ENCODE results near the gene MFAP3L. TPM values are rescaled to one million over a fixed set of nuclear protein-coding genes. Genes with fewer than 3 reads are reported as not detected.

MFAP3L gene
- total RNA-seq, 4 donors from 2014 or later, result 5.0 to 9.1 (median 6.4) TPM

GRCh38 chr4:170009291-170009690 lies 16.9 kb downstream of the MFAP3L start:
- Histone ChIP-seq H3K27ac (replicated peaks in 1 of 4) (no peak overlapping the region), H3K4me1 (peaks cover 0 to 9% (median 0%) of the 10 kb centered on the region in 4 donors), H3K27me3 (no peaks in the 10 kb centered on the region), H3K9me3 (no peaks in the 10 kb centered on the region), H3K36me3 (no peaks in the 10 kb centered on the region), H3K4me3 (no peak overlapping the region)
- intact Hi-C loops (cut with DNase I), result no loop called here
- 79% methylated on average over 4 of the region's 4 CpGs for WGBS
- TF ChIP-seq EP300 (IDR thresholded peaks at IDR 0.05) (no peak), POLR2A (IDR thresholded peaks at IDR 0.05; ENCODE audit: low read depth) (no peak), POLR2AphosphoS5 (IDR thresholded peaks at IDR 0.05) (no peak), CTCF (IDR thresholded peaks at IDR 0.05) (no peak)
- no peak for DNase-seq (ENCODE audit: extremely low spot score)

GRCh38 chr4:170008801-170009200 lies 17.4 kb downstream of the MFAP3L start:
- Histone ChIP-seq H3K4me1 (peaks cover 0 to 9% (median 0%) of the 10 kb centered on the region in 4 donors), H3K9me3 (no peaks in the 10 kb centered on the region), H3K27ac (replicated peaks in 1 of 4) (no peak overlapping the region), H3K27me3 (no peaks in the 10 kb centered on the region), H3K4me3 (no peak overlapping the region), H3K36me3 (no peaks in the 10 kb centered on the region)
- intact Hi-C loops (cut with DNase I), result no loop called here
- TF ChIP-seq EP300 (IDR thresholded peaks at IDR 0.05), result no peak
- no peak for TF ChIP-seq POLR2AphosphoS5 (IDR thresholded peaks at IDR 0.05)
- TF ChIP-seq CTCF (IDR thresholded peaks at IDR 0.05), result no peak
- no peak for TF ChIP-seq POLR2A (IDR thresholded peaks at IDR 0.05; ENCODE audit: low read depth)
- WGBS, result 91% methylated on average over 10 of the region's 10 CpGs
- no peak for DNase-seq (ENCODE audit: extremely low spot score)

GRCh38 chr4:170008371-170008770 lies 17.8 kb downstream of the MFAP3L start:
- TF ChIP-seq POLR2AphosphoS5 (IDR thresholded peaks at IDR 0.05) (no peak), EP300 (IDR thresholded peaks at IDR 0.05) (no peak), POLR2A (IDR thresholded peaks at IDR 0.05; ENCODE audit: low read depth) (no peak), CTCF (IDR thresholded peaks at IDR 0.05) (no peak)
- Histone ChIP-seq H3K4me1 (peaks cover 0 to 9% (median 0%) of the 10 kb centered on the region in 4 donors), H3K27me3 (no peaks in the 10 kb centered on the region), H3K9me3 (no peaks in the 10 kb centered on the region), H3K27ac (replicated peaks in 1 of 4) (no peak overlapping the region), H3K36me3 (no peaks in the 10 kb centered on the region), H3K4me3 (no peak overlapping the region)
- 89% methylated on average over 3 of the region's 3 CpGs for WGBS
- intact Hi-C loops (cut with DNase I), result no loop called here
- DNase-seq (ENCODE audit: extremely low spot score), result peak; percentile 79

- intact Hi-C loops (cut with DNase I), result no loop called here
- H3K9me3 ChIP-seq, result no peaks in the 10 kb centered on the region
- no peaks in the 10 kb centered on the region for H3K36me3 ChIP-seq
- no peak for DNase-seq (ENCODE audit: extremely low spot score)
- peaks cover 0 to 9% (median 0%) of the 10 kb centered on the region in 4 donors for H3K4me1 ChIP-seq
- H3K4me3 ChIP-seq, result no peak overlapping the region
- WGBS, result 75% methylated on average over 4 of the region's 4 CpGs
- TF ChIP-seq CTCF (IDR thresholded peaks at IDR 0.05), result no peak
- TF ChIP-seq POLR2A (IDR thresholded peaks at IDR 0.05; ENCODE audit: low read depth), result no peak
- no peak for TF ChIP-seq EP300 (IDR thresholded peaks at IDR 0.05)
- no peak overlapping the region for H3K27ac ChIP-seq (replicated peaks in 1 of 4)
- no peaks in the 10 kb centered on the region for H3K27me3 ChIP-seq
Measured at GRCh38 chr4:170007113-170007512, 19.1 kb downstream of the MFAP3L start.

GRCh38 chr4:170005472-170005871 lies 20.7 kb downstream of the MFAP3L start:
- no peak for DNase-seq (ENCODE audit: extremely low spot score)
- Histone ChIP-seq H3K4me1 (peaks cover 0 to 9% (median 0%) of the 10 kb centered on the region in 4 donors), H3K4me3 (no peak overlapping the region), H3K36me3 (no peaks in the 10 kb centered on the region), H3K9me3 (no peaks in the 10 kb centered on the region), H3K27me3 (no peaks in the 10 kb centered on the region), H3K27ac (replicated peaks in 1 of 4) (no peak overlapping the region)
- intact Hi-C loops (cut with DNase I), result no loop called here
- 56% methylated on average over 5 of the region's 5 CpGs for WGBS
- TF ChIP-seq POLR2A (IDR thresholded peaks at IDR 0.05; ENCODE audit: low read depth) (no peak), POLR2AphosphoS5 (IDR thresholded peaks at IDR 0.05) (no peak), CTCF (IDR thresholded peaks at IDR 0.05) (no peak), EP300 (IDR thresholded peaks at IDR 0.05) (no peak)
